Spinal cord (tissue), 10 donors: ENCODE data around the gene TPRX2. TPM values are rescaled to one million over a fixed set of nuclear protein-coding genes. Genes with fewer than 3 reads are reported as not detected.
"Not testable (repeated sequence)": the region's sequence is repeated elsewhere in the genome, so short reads cannot be mapped to it uniquely, and the experiment has no call there.

ENCODE experiments used
- DNase-seq, 6 donors: peaks; one replicate each; pipeline versions ENCODE4 v3.0.0 to v3.0.0-alpha.2; 2013 to 2015; ENCODE audit warnings: low spot score in 6 of 6, low read depth in 4 of 6
- H3K27ac ChIP-seq: one replicate; pipeline ENCODE4 v1.5.1; 2013; ENCODE audit warnings: low read depth, low read length, control low read depth
- H3K27me3 ChIP-seq: one replicate; pipeline ENCODE4 v1.6.1; 2013; ENCODE audit warnings: low read length; ENCODE audit not compliant: control insufficient read depth, insufficient read depth
- H3K36me3 ChIP-seq: one replicate; pipeline ENCODE4 v1.6.1; 2013; ENCODE audit warnings: low read length; ENCODE audit not compliant: control insufficient read depth, insufficient read depth
- H3K4me1 ChIP-seq: one replicate; pipeline ENCODE4 v1.6.1; 2013; ENCODE audit warnings: low read length; ENCODE audit not compliant: control insufficient read depth, insufficient read depth
- H3K4me3 ChIP-seq: one replicate; pipeline ENCODE4 v1.5.1; 2013; ENCODE audit warnings: low read depth, low read length, control low read depth
- H3K9me3 ChIP-seq: one replicate; pipeline ENCODE4 v1.6.1; 2013; ENCODE audit warnings: low read length; ENCODE audit not compliant: control insufficient read depth, insufficient read depth
- WGBS: methylation state at CpG from one replicate; pipeline ENCODE4 v1.1.5; 2013; ENCODE audit warnings: missing lambda C conversion rate; ENCODE audit not compliant: insufficient coverage; 5-methylcytosine and 5-hydroxymethylcytosine counted together
- polyA plus RNA-seq, 2 donors: library from polyadenylated mRNA; unstranded; fragments of 120-200 nt; gene quantifications; one replicate each; pipeline ENCODE4 v1.2.1, GENCODE V29; 2013; ENCODE audit not compliant: insufficient read length in 2 of 2
- total RNA-seq, 2 donors: library from RNA; depleted of rRNA in 1 of 2; stranded (reverse); fragments of 120-200 nt in 1 of 2; fragments of >200 nt in 1 of 2; gene quantifications; one replicate each; pipeline versions ENCODE4 v1.2.3 to v1.2.4, GENCODE V29; 2013 to 2014
- donor health status: healthy.

TPRX2 gene
- total and polyA plus RNA-seq, 4 donors, result not detected

DNA sequence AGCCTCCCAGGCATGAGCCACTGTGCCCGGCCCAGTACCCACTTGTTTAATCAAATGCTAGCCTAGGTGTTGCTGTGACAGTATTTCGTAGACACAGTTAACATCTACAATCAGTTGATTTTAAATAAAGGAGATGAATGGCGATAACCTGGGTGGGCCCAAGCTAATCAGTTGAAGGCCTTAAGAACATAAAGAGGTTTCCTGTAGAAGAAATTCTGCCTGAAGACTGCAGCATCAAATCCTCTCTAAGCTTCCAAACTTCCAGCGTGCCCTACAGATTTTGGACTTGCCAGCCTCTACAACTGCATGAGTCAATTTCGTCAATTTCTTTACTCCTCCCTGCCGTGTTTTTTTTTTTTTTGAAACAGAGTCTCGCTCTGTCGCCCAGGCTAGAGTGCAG is 40.3 kb downstream of the TPRX2 start:
- no peaks in the 10 kb centered on the region for H3K4me1 ChIP-seq
- H3K4me3 ChIP-seq, result no peak overlapping the region
- no peaks in the 10 kb centered on the region for H3K9me3 ChIP-seq
- H3K36me3 ChIP-seq, result no peaks in the 10 kb centered on the region
- H3K27ac ChIP-seq, result no peak overlapping the region
- WGBS, result 98% methylated on average over 5 of the region's 8 CpGs
- no peaks in the 10 kb centered on the region for H3K27me3 ChIP-seq
- no peak for DNase-seq

DNA sequence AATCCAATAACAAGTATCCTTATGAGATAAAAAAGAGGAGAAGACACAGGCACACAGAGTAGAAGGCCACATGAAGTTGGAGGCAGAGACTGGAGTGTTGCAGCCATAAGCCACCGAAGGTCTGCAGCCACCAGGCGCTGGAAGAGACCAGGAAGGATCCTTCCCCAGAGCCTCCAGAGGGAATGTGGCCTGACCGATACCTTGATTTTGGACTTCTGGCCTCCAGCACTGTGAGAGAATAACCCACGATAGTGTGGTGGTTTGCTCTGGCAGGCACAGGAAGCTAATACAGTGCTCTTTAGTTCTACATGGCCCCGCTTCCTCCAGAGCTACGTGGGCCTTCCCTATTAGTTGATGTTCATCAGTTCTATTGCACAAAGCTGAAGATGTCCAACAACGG is 42.3 kb downstream of the TPRX2 start:
- 85% methylated on average over 5 of the region's 7 CpGs for WGBS
- no peak overlapping the region for H3K4me3 ChIP-seq
- H3K27me3 ChIP-seq, result no peaks in the 10 kb centered on the region
- no peaks in the 10 kb centered on the region for H3K9me3 ChIP-seq
- DNase-seq, result no peak
- H3K36me3 ChIP-seq, result no peaks in the 10 kb centered on the region
- no peak overlapping the region for H3K27ac ChIP-seq
- no peaks in the 10 kb centered on the region for H3K4me1 ChIP-seq

DNA sequence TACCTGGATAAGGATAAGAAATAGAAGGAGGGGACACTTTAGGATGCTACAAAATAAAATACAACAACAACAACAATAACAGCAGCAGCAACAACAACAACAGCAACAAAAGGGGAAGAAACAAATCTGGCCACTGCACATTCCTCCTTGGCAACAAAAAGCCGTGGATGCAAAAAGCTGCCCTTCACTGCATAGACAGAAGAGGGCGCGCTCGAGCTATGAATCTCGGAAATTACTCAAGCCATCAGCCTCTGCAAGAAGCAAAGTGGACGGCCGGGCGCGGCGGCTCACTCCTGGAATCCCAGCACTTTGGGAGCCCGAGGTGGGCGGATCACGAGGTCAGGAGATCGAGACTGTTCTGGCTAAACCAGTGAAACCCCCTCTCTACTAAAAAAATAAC is 50.3 kb downstream of the TPRX2 start:
- WGBS, result 14% methylated on average over 1 of the region's 14 CpGs
- not testable (repeated sequence) for H3K4me3 ChIP-seq, H3K27ac ChIP-seq, H3K9me3 ChIP-seq, H3K4me1 ChIP-seq, DNase-seq, H3K27me3 ChIP-seq, H3K36me3 ChIP-seq

GRCh38 chr19:47910191-47910590 is 51.2 kb downstream of the TPRX2 start:
- not testable (repeated sequence) for H3K36me3 ChIP-seq, DNase-seq, H3K4me1 ChIP-seq, H3K27me3 ChIP-seq, H3K4me3 ChIP-seq, H3K9me3 ChIP-seq, H3K27ac ChIP-seq
- no CpG with 5 or more reads among the region's 2 CpGs for WGBS

Other genes starting within 250 kb of the TPRX2 start
- 10 to 100 TPM; 17.1 to 23.5 TPM for gene EHD2, start 145.8 kb upstream of the TPRX2 start, total RNA-seq
- 10 to 100 TPM; 16.0 to 26.4 TPM for gene EHD2, start 145.8 kb upstream of the TPRX2 start, polyA plus RNA-seq
- 100 to 1,000 TPM in 1 of 2 donors, 10 to 100 TPM in 1; 34.6 to 126 TPM for gene NOP53, start 113.7 kb upstream of the TPRX2 start, total RNA-seq
- gene NOP53, start 113.7 kb upstream of the TPRX2 start, polyA plus RNA-seq, result 100 to 1,000 TPM; 213 to 224 TPM
- 100 to 1,000 TPM; 329 to 692 TPM for gene SELENOW, start 80.5 kb upstream of the TPRX2 start, total RNA-seq
- 100 to 1,000 TPM; 639 to 641 TPM for gene SELENOW, start 80.5 kb upstream of the TPRX2 start, polyA plus RNA-seq
- not detected for gene TPRX1, start 54.7 kb upstream of the TPRX2 start, total RNA-seq
- gene TPRX1, start 54.7 kb upstream of the TPRX2 start, polyA plus RNA-seq, result not detected
- gene CRX, start 37.3 kb upstream of the TPRX2 start, total RNA-seq, result under 1 TPM in 1 of 2 donors, not detected in 1; 0.17 TPM
- gene CRX, start 37.3 kb upstream of the TPRX2 start, polyA plus RNA-seq, result under 1 TPM in 1 of 2 donors, not detected in 1; 0.18 TPM
- gene SULT2A1, start 27.1 kb downstream of the TPRX2 start, total RNA-seq, result under 1 TPM; 0.10 to 0.17 TPM
- gene SULT2A1, start 27.1 kb downstream of the TPRX2 start, polyA plus RNA-seq, result under 1 TPM in 1 of 2 donors, not detected in 1; 0.20 TPM
- gene BSPH1, start 132.9 kb downstream of the TPRX2 start, total RNA-seq, result under 1 TPM in 1 of 2 donors, not detected in 1; 0.50 TPM
- not detected for gene BSPH1, start 132.9 kb downstream of the TPRX2 start, polyA plus RNA-seq
- gene ELSPBP1, start 135.4 kb downstream of the TPRX2 start, total RNA-seq, result under 1 TPM in 1 of 2 donors, not detected in 1; 0.40 TPM
- gene ELSPBP1, start 135.4 kb downstream of the TPRX2 start, polyA plus RNA-seq, result under 1 TPM; 0.29 to 0.48 TPM
- not detected for gene CABP5, start 184.8 kb downstream of the TPRX2 start, total RNA-seq
- not detected for gene CABP5, start 184.8 kb downstream of the TPRX2 start, polyA plus RNA-seq